HG02571 (cell line): ENCODE measurements around the gene WBP4.
"Not testable (repeated sequence)": the region's sequence is repeated elsewhere in the genome, so short reads cannot be mapped to it uniquely, and the experiment has no call there.

Experiments
- ATAC-seq: cut with Tn5 transposase; IDR thresholded peaks from one replicate; pipeline ENCODE4 v1.9.1; 2021; ENCODE audit warnings: mild to moderate bottlenecking, moderate library complexity; ENCODE audit not compliant: unreplicated experiment

Gene WBP4

DNA sequence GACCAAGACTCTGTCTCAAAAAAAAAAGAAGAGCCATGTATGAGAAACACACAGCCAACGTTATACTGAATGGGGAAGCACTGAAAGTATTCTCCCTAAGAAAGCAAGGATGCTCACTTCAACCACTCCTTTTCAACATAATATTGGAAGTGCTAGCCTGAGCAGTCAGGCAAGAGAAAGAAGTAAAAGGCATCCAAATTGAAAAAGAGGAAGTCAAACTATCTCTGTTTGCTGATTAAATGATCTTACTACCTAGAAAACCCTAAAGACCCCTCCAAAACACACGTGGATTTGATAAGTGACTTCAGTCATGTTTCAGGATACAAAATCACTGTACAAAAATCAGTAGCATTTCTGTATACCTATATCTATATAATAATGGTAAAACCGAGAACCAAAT lies 16.2 kb downstream of the WBP4 start:
- ATAC-seq = no peak

DNA sequence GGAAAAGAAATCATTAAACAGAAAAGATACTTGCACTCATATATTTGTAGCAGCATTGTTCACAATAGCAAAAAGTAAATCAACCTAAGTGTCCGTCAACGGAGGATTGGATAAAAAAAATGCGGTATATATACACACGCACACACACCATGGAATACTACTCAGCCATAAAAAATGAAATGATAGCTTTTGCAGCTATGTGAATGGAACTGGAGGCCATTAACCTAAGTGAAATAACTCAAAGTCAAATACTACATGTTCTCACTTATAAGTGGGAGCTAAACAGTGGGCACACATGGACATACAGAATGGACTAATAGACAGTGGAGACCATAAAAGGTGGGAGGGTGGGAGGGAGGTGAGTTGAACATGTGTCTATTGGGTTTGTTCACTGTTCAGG lies 18.4 kb downstream of the WBP4 start:
- no peak for ATAC-seq

DNA sequence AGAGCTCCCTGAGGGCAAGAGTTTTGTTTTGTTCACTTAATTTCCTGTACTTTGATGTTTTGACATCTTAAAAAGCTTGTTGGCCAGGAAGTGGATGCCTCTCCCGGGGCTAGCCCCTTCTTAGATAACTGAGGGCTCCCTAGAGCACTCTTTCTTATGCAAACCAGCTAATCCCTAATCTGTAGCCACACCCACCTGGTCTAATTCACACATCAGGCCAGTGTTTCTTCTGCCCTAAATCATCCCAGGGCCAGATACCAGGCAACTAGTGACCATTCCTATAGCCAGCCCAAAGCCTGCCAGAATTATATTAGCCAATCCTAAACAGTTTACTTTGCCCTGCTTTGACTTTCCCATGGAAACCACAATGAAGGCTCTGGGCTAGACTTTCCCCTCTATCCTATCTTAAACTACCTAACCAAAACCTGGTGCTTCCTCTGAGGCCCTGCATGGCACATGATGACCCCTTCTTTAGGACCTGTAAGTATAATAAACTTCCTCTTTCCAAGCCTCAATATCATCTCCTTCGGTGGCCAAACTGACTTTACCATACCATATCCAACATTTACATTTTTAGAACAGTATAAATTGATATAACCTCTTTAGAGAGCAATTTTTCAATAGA lies 24.8 kb downstream of the WBP4 start:
- ATAC-seq = no peak

DNA sequence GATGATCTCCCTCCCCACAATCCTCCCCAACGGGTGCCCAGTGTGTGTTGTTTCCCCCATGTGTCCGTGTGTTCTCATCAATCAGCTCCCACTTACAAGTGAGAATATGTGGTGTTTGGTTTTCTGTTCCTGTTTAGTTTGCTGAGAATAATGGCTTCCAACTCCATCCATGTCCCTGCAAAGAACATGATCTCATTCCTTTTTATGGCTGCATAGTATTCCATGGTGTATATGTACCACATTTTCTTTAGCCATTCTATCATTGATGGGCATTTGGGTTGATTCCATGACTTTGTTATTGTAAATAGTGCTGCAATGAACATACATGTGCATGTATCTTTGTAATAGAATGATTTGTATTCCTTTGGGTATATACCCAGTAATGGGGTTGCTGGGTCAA lies 34.4 kb downstream of the WBP4 start:
- ATAC-seq = not testable (repeated sequence)

GRCh38 chr13:41098761-41099160 lies 37.5 kb downstream of the WBP4 start:
- ATAC-seq = no peak

GRCh38 chr13:41099986-41100385 lies 38.7 kb downstream of the WBP4 start:
- no peak for ATAC-seq

DNA sequence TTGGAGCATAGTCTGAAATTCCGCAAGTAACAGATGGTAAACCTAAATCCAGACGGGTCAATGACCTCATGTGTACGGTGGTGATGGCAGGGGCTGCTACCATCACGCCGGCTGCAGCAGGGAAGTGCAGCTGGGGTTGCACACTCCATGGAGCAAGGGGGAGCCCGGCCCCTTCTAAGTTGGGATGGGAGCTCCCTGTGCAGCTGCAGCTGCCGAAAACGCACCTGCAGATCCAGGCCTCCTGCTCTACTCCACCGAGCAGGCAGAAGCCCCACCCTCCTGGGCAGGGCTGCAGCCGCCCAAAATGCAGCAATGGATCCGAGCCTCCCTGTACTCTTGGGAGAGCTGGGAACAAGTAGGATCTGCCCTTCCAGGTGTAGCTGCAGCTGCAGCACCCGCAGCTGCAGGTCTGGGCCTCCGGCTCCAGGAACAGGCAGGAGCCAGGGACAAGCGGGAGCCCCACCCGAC lies 45.8 kb downstream of the WBP4 start:
- no peak for ATAC-seq

DNA sequence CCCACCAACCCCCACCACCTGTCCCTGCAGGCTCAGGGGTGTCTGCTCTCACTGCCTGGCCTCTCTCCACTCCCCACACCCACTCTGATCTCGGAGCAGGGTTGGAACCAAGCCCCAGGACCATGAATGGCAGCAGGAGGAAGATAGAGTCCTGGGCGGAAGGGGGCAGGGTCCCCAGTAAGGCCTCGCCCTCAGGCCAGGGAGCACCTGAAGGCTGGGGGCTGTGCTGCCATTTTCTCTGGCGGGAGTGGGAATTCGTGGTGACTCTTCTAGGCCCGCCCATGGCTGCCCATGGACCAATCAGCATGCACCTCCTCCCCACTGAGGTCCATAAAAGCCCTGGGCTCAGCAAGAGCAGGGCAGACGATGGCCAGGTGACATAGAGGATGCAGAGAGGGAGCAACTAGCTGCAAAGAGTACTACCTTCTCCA lies 46.3 kb downstream of the WBP4 start:
- ATAC-seq = no peak

DNA sequence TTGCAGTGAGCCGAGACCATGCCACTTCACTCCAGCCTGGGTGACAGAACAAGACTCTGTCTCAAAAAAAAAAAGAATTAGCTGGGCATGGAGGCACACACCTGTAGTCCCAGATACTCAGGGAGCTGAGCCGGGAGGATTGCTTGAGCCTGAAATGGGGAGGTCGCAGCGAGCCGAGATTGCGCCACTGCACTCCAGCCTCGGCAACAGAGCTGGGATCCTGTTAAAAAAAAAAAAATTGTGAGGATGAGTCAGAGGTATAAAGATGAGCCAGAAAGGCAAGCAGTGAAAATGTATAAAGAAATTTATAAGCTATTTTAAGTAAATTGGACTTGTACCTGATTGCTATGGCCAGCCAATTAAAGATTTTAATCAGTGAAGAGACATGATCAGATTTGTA lies 50.1 kb downstream of the WBP4 start:
- ATAC-seq = no peak

GRCh38 chr13:41117869-41118268 lies 56.6 kb downstream of the WBP4 start:
- no peak for ATAC-seq

GRCh38 chr13:41122838-41123237 lies 61.5 kb downstream of the WBP4 start:
- ATAC-seq = no peak

GRCh38 chr13:41127701-41128100 lies 66.4 kb downstream of the WBP4 start:
- ATAC-seq = no peak

GRCh38 chr13:41130356-41130755 lies 69.0 kb downstream of the WBP4 start:
- ATAC-seq = no peak

GRCh38 chr13:41131189-41131588 lies 69.9 kb downstream of the WBP4 start:
- not testable (repeated sequence) for ATAC-seq

DNA sequence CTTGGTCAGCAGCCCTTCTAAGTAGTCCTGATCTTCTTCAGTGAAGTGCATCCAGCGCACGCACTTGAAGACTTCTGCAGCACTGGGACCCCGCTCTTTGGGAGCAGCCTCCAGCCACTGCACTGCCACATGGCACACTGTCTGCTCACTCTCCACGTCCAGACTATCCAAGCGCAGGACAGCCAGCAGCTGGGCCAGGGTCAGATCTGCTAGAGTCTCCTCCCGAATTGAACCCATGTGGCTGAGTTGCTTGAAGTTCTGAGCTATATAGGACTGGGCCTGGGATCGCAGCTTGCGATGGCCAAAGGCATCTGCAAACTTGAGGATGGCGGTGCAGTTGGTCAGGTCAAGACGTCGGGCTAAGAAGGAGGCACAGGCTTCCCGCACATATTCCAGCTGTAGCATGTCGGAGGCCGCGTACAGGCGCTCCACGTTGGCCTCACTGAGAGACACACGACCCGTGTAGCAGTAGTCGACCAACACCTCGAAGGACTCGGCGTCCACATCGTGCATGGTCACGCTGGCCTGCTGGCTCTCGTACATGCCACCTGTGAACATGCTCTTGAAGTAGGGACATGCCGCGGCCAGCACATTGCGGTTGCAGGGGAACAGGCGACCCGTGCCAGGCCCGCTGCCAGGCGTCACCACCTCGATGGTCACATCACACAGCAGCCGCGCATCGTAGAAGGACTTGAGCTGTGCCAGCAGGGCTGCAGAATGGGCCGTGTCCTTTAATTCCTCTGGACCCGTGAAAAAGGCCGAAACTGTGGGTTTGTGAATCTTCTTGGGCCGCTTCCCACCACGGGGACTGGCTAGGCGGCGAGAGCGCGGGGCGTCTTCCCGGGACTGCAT lies 70.6 kb downstream of the WBP4 start:
- peak; percentile 8 for ATAC-seq

GRCh38 chr13:41132512-41133152 lies 71.3 kb downstream of the WBP4 start, which contains the start of gene KBTBD6:
KBTBD6 (minus strand) TSS chr13:41132802; CDS start chr13:41132511, 291 bp downstream.
- peak; percentile 95 for ATAC-seq
